ENCODE data around the gene CHD3. TPM values are rescaled to one million over a fixed set of nuclear protein-coding genes. Genes with fewer than 3 reads are reported as not detected.
"Not testable (repeated sequence)": the region's sequence is repeated elsewhere in the genome, so short reads cannot be mapped to it uniquely, and the experiment has no call there.

The CHD3 gene
- total and polyA plus RNA-seq, 2 donors: 84.8 to 109 TPM

DNA sequence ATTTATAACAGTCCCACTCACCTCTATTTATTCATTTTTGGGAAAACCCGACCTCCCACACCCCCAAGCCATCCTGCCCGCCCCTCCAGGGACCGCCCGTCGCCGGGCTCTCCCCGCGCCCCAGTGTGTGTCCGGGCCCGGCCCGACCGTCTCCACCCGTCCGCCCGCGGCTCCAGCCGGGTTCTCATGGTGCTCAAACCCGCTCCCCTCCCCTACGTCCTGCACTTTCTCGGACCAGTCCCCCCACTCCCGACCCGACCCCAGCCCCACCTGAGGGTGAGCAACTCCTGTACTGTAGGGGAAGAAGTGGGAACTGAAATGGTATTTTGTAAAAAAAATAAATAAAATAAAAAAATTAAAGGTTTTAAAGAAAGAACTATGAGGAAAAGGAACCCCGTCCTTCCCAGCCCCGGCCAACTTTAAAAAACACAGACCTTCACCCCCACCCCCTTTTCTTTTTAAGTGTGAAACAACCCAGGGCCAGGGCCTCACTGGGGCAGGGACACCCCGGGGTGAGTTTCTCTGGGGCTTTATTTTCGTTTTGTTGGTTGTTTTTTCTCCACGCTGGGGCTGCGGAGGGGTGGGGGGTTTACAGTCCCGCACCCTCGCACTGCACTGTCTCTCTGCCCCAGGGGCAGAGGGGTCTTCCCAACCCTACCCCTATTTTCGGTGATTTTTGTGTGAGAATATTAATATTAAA is 34.4 kb upstream of the CHD3 start:
- Histone ChIP-seq H3K4me3 (ENCODE audit: low read depth, low read length) (no peak overlapping the region), H3K36me3 (ENCODE audit: insufficient read depth) (peaks cover 2% of the 10 kb centered on the region), H3K4me1 (ENCODE audit: insufficient read depth) (no peaks in the 10 kb centered on the region), H3K27ac (ENCODE audit: low read depth) (no peak overlapping the region)
- WGBS: 65% methylated on average over 31 of the region's 31 CpGs
- no peak for DNase-seq (ENCODE audit: extremely low spot score)

DNA sequence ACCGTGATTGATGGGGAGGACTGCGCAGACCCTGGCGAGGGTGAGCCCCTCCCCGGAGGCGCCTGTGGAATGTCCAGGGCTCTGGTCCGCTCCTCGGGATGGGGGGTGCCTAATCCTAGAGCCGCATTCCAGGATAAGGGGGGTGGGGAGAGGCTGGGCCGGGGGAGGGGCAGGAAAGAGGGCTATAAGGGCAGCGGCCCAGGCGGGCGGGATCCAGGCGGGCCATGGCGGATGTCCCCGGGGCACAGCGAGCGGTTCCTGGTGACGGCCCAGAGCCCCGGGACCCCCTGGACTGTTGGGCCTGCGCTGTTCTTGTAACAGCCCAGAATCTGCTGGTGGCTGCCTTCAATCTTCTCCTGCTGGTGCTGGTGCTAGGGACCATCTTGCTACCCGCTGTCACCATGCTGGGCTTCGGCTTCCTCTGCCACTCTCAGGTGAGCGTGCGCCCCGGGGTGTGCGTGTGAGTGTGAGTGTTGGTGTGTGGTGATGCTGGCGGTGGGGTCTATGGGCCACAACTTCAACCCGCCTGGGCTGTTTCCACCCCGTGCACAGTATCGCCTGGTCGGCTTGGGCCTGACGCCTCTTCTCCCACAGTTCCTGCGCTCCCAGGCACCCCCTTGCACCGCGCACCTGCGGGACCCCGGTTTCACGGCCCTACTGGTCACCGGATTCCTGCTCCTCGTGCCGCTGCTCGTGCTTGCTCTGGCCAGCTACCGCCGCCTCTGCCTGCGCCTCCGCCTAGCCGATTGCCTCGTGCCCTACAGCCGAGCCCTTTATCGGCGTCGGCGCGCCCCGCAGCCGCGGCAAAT is 33.5 kb upstream of the CHD3 start, which contains the start of gene TMEM88:
Gene TMEM88, plus strand, starts transcription at position 216 of the 809 bp plus-strand sequence. Its CDS starts 9 bp downstream, at position 225.
- DNase-seq (ENCODE audit: extremely low spot score): no peak
- Histone ChIP-seq H3K36me3 (ENCODE audit: insufficient read depth) (peaks cover 2% of the 10 kb centered on the region), H3K4me3 (ENCODE audit: low read depth, low read length) (peak within 1 kb of the TSS; percentile 41), H3K4me1 (ENCODE audit: insufficient read depth) (no peaks in the 10 kb centered on the region), H3K27ac (ENCODE audit: low read depth) (peak within 1 kb of the TSS; percentile 61)
- WGBS: 34% methylated on average over 57 of the region's 57 CpGs

DNA sequence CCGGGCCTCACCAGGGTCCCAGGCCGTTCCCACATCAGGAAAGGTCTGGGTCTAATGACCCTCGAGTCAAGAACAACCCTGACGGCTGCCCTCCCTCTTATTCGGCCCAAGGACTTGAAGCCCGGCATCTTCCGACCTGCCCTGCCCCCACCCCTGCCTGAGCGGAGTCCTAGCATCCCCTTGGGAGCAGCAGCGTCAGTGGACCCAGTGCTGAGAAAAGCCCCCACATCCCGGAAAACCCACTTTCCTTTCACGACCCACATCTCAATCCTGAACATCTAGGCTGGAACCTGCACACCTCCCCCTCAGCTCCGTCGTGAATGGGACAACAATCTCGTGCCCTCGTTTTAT is 33.0 kb upstream of the CHD3 start:
- 8% methylated on average over 15 of the region's 15 CpGs for WGBS
- Histone ChIP-seq H3K4me1 (ENCODE audit: insufficient read depth) (no peaks in the 10 kb centered on the region), H3K4me3 (ENCODE audit: low read depth, low read length) (peak overlapping the region; percentile 41), H3K27ac (ENCODE audit: low read depth) (peak overlapping the region; percentile 44), H3K36me3 (ENCODE audit: insufficient read depth) (peaks cover 2% of the 10 kb centered on the region)
- DNase-seq (ENCODE audit: extremely low spot score): no peak

DNA sequence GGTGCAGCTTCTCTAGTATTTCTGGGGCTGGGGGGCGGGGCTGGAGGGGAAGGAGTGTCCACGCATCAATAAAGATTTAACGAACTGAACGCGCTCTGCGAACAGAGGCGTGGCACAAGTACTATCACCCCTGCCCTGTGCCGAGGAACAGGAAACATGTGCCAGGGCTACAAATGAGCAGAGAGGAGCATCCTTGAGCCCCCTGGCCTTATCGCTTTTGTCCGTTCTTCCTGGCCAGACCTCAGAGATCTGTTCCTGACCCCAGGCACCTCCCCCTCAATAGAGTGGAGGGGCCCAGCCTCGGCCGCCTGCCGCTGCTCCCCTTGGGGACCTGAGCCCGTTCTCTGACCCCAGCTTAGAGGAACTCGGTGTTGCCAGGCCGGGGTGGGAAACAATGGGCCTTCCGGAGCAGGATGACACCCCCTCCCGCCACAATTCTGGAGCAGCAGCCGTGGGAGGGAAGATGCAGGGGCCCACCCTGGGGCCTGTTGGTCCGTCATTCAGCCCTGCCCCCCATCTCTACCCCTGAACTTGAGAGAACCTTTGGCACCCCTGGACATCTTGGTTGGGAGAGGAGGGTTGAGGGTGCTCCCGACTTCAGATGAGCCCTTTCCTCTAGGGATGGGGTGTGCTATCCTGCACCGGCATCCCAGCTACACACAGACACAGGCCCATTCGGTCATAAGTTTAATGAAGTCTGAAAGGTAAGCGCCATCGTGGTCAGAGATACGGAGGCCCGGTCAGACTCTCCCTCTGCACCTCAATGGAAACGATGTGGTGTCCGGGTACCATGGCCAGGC is 32.4 kb upstream of the CHD3 start:
- WGBS: 5% methylated on average over 29 of the region's 29 CpGs
- peaks cover 2% of the 10 kb centered on the region for H3K36me3 ChIP-seq (ENCODE audit: insufficient read depth)
- H3K4me3 ChIP-seq (ENCODE audit: low read depth, low read length): peak overlapping the region; percentile 41
- H3K4me1 ChIP-seq (ENCODE audit: insufficient read depth): no peaks in the 10 kb centered on the region
- peak overlapping the region; percentile 61 for H3K27ac ChIP-seq (ENCODE audit: low read depth)
- no peak for DNase-seq (ENCODE audit: extremely low spot score)

DNA sequence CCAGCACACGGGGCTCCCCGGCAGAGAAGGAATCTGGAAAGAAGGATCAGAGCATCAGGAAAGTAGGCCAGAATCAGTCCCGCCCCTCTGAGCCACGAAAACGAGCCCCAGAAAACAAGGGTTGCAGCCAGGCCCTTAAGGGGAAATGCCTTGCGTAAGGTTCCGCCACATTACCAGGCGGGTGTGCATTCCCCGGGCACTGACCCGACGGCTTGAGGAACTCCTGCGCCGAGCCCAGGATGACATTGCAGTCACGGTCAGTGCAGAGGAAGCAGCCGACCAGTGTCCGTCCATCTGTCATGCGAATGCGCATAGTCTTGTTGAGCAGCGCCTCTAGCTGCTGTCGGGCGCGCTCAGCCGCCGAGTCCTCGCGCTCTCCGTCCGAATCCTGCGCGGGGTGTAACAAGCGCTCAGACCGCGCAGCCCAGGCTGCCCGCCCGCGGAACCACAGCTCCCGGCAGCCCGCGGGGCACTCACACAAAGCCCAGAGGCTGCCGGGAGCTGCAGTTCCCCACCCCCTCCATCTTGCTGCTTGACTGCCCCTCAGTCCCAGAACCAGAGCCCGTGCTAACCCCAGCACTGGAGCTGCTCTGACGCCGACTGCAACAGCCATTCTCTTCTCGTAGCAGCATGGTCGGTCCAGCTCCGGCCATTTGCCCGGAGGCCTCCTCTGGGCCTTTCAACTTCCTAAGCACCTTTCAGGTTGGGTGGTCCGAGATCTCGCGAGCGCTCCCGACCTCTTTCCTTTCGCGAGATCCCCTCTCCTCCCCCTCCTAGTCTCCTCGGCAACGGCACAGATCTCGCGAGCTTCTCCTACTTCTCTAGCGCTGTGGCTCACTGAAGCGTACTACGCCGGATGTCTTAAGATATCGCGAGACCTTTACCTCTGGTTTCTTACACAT is 31.5 kb upstream of the CHD3 start, which contains the start of gene NAA38:
Gene NAA38, minus strand, starts transcription at position 749 of the 902 bp plus-strand sequence. Its CDS starts 96 bp downstream, at position 653.
- peak; percentile 99 for DNase-seq (ENCODE audit: extremely low spot score)
- under 1% methylated on average over 64 of the region's 64 CpGs for WGBS
- Histone ChIP-seq H3K36me3 (ENCODE audit: insufficient read depth) (peaks cover 2% of the 10 kb centered on the region), H3K4me1 (ENCODE audit: insufficient read depth) (no peaks in the 10 kb centered on the region), H3K27ac (ENCODE audit: low read depth) (peak within 1 kb of the TSS; percentile 76), H3K4me3 (ENCODE audit: low read depth, low read length) (peak within 1 kb of the TSS; percentile 53)

DNA sequence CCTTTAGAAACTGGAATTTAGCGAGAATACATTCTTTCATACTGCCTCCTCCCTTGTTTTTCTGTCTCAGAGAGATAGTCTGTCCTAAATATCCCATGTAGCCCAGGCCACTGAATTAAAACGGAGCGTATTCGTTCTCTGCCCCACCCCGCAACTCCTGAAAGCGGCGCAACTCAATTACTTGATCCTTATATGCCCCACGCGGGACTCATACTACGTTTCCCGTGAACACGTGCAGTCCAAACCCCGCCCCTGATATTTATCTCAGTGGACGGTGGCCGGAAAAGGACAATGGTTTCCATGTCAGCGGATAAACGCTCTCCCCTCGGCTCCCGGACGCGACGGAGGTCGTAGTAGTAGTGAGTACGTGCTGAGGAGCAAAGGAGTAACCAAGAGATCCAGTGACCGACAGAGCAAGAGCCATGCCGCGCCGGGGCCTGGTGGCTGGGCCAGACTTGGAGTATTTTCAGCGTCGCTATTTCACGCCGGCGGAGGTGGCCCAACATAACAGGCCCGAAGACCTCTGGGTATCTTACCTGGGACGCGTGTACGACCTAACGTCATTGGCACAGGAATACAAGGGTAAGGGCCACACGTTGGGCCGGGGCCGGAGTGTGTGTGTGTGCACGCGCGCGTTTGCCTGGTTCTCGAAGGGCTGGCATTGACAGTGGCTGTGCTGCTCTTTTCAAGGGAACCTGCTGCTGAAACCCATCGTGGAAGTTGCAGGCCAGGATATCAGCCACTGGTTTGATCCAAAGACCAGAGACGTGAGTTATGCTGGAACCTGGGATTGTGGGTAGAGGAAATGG is 30.7 kb upstream of the CHD3 start, which contains the start of gene CYB5D1:
Gene CYB5D1, plus strand, starts transcription at position 291 of the 809 bp plus-strand sequence. Its CDS starts 132 bp downstream, at position 423.
- peak; percentile 91 for DNase-seq (ENCODE audit: extremely low spot score)
- WGBS: 3% methylated on average over 48 of the region's 48 CpGs
- Histone ChIP-seq H3K4me3 (ENCODE audit: low read depth, low read length) (peak within 1 kb of the TSS; percentile 53), H3K27ac (ENCODE audit: low read depth) (peak within 1 kb of the TSS; percentile 76), H3K36me3 (ENCODE audit: insufficient read depth) (peaks cover 2% of the 10 kb centered on the region), H3K4me1 (ENCODE audit: insufficient read depth) (no peaks in the 10 kb centered on the region)

DNA sequence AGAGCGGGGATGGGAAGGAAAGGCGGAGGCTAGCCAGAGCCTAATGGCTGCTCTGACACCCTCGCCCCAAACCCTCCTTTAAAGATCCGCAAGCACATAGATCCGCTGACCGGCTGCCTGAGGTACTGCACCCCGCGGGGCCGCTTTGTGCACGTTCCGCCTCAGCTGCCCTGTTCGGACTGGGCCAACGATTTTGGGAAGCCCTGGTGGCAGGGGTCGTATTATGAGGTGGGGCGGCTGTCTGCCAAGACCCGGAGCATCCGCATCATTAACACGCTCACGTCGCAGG is 30.1 kb upstream of the CHD3 start:
- no peak for DNase-seq (ENCODE audit: extremely low spot score)
- 31% methylated on average over 20 of the region's 20 CpGs for WGBS
- H3K4me3 ChIP-seq (ENCODE audit: low read depth, low read length): peak overlapping the region; percentile 53
- H3K36me3 ChIP-seq (ENCODE audit: insufficient read depth): no peaks in the 10 kb centered on the region
- no peaks in the 10 kb centered on the region for H3K4me1 ChIP-seq (ENCODE audit: insufficient read depth)
- H3K27ac ChIP-seq (ENCODE audit: low read depth): no peak overlapping the region

- no peaks in the 10 kb centered on the region for H3K4me1 ChIP-seq (ENCODE audit: insufficient read depth)
- H3K36me3 ChIP-seq (ENCODE audit: insufficient read depth): no peaks in the 10 kb centered on the region
- no peak overlapping the region for H3K4me3 ChIP-seq (ENCODE audit: low read depth, low read length)
- 82% methylated on average over 8 of the region's 8 CpGs for WGBS
- no peak for DNase-seq (ENCODE audit: extremely low spot score)
- no peak overlapping the region for H3K27ac ChIP-seq (ENCODE audit: low read depth)
These were observed 29.6 kb upstream of the CHD3 start for GRCh38 chr17:7859028-7859427.

GRCh38 chr17:7862692-7863437 is 25.7 kb upstream of the CHD3 start:
- WGBS: 41% methylated on average over 3 of the region's 3 CpGs
- Histone ChIP-seq H3K27ac (ENCODE audit: low read depth) (no peak overlapping the region), H3K4me3 (ENCODE audit: low read depth, low read length) (no peak overlapping the region), H3K4me1 (ENCODE audit: insufficient read depth) (no peaks in the 10 kb centered on the region), H3K36me3 (ENCODE audit: insufficient read depth) (no peaks in the 10 kb centered on the region)
- DNase-seq (ENCODE audit: extremely low spot score): no peak

DNA sequence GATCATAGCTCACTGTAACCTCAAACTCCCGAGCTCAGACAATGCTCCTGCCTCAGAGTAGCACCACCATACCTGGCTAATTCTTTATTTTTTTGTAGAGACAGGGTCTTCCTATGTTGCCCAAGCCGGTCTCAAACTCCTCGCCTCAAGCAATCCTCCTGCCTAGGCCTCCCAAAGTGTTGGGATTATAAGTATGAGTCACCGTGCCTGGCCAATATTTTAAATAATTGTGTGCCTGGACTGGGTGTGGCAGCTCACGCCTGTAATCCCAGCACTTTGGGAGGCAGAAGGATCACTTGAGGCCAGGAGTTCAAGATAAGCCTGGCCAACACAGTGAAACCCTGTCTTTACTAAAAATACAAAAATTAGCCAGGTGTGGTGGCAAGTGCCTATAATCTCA is 24.2 kb upstream of the CHD3 start:
- H3K4me1 ChIP-seq (ENCODE audit: insufficient read depth); DNase-seq (ENCODE audit: extremely low spot score); H3K27ac ChIP-seq (ENCODE audit: low read depth); H3K4me3 ChIP-seq (ENCODE audit: low read depth, low read length); H3K36me3 ChIP-seq (ENCODE audit: insufficient read depth): not testable (repeated sequence)
- WGBS: 72% methylated on average over 5 of the region's 5 CpGs

- Histone ChIP-seq H3K36me3 (ENCODE audit: insufficient read depth) (no peaks in the 10 kb centered on the region), H3K27ac (ENCODE audit: low read depth) (no peak overlapping the region), H3K4me1 (ENCODE audit: insufficient read depth) (no peaks in the 10 kb centered on the region), H3K4me3 (ENCODE audit: low read depth, low read length) (no peak overlapping the region)
- 91% methylated on average over 5 of the region's 5 CpGs for WGBS
- DNase-seq (ENCODE audit: extremely low spot score): no peak
These were observed 23.5 kb upstream of the CHD3 start for GRCh38 chr17:7864995-7865650.

Measured in urinary bladder (tissue), 4 donors.